ENCODE data around the gene JPH2. TPM values are rescaled to one million over a fixed set of nuclear protein-coding genes. Genes with fewer than 3 reads are reported as not detected.
A peak's percentile ranks its signal among the peaks of the same experiment; 100 is the strongest.

Gene JPH2
- total RNA-seq, 1 experiment from 2014 or later = 0.69 TPM

DNA sequence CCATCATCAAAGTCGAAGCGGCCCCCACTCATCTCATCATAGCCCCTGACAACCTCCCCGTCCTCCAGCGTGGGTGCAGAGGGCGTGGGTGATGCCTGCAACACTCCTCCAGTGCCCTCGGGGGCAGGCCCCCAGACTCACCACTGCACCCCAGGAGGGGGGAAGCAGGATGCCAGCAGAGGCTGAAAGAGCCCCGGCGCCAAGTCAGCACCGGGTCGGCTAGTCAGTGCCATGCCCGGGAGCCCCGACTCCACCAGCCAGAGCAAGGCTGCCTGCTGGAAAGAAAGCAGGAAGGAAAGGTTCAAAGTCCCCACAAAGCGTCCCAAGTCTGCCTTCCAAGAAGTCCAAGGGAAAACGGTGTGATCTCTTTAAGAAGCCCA lies 324 bp downstream of the JPH2 start:
- Histone ChIP-seq H3K27me3 (ENCODE audit: control insufficient read depth, insufficient read depth, low read length) (peaks cover 4% of the 10 kb centered on the region), H3K36me3 (replicated peaks; ENCODE audit: control insufficient read depth, insufficient read depth, low read length) (no peaks in the 10 kb centered on the region), H3K4me3 (ENCODE audit: insufficient read depth, low read depth, low read length) (peak overlapping the region; percentile 41)
- DNase-seq = peak; percentile 72

GRCh38 chr20:44186201-44186600 lies 787 bp downstream of the JPH2 start:
- Histone ChIP-seq H3K27me3 (ENCODE audit: control insufficient read depth, insufficient read depth, low read length) (peaks cover 4% of the 10 kb centered on the region), H3K4me3 (ENCODE audit: insufficient read depth, low read depth, low read length) (no peak overlapping the region), H3K36me3 (replicated peaks; ENCODE audit: control insufficient read depth, insufficient read depth, low read length) (no peaks in the 10 kb centered on the region)
- no peak for DNase-seq

GRCh38 chr20:44185574-44185973 lies 1.4 kb downstream of the JPH2 start:
- Histone ChIP-seq H3K36me3 (replicated peaks; ENCODE audit: control insufficient read depth, insufficient read depth, low read length) (no peaks in the 10 kb centered on the region), H3K27me3 (ENCODE audit: control insufficient read depth, insufficient read depth, low read length) (peaks cover 4% of the 10 kb centered on the region), H3K4me3 (ENCODE audit: insufficient read depth, low read depth, low read length) (no peak overlapping the region)
- DNase-seq = no peak

GRCh38 chr20:44183282-44183681 lies 3.7 kb downstream of the JPH2 start:
- Histone ChIP-seq H3K4me3 (ENCODE audit: insufficient read depth, low read depth, low read length) (no peak overlapping the region), H3K27me3 (ENCODE audit: control insufficient read depth, insufficient read depth, low read length) (peaks cover 4% of the 10 kb centered on the region), H3K36me3 (replicated peaks; ENCODE audit: control insufficient read depth, insufficient read depth, low read length) (no peaks in the 10 kb centered on the region)
- DNase-seq = no peak

- Histone ChIP-seq H3K36me3 (replicated peaks; ENCODE audit: control insufficient read depth, insufficient read depth, low read length) (no peaks in the 10 kb centered on the region), H3K27me3 (ENCODE audit: control insufficient read depth, insufficient read depth, low read length) (peaks cover 4% of the 10 kb centered on the region), H3K4me3 (ENCODE audit: insufficient read depth, low read depth, low read length) (no peak overlapping the region)
- no peak for DNase-seq
These were observed 4.1 kb downstream of the JPH2 start for GRCh38 chr20:44182863-44183262.

DNA sequence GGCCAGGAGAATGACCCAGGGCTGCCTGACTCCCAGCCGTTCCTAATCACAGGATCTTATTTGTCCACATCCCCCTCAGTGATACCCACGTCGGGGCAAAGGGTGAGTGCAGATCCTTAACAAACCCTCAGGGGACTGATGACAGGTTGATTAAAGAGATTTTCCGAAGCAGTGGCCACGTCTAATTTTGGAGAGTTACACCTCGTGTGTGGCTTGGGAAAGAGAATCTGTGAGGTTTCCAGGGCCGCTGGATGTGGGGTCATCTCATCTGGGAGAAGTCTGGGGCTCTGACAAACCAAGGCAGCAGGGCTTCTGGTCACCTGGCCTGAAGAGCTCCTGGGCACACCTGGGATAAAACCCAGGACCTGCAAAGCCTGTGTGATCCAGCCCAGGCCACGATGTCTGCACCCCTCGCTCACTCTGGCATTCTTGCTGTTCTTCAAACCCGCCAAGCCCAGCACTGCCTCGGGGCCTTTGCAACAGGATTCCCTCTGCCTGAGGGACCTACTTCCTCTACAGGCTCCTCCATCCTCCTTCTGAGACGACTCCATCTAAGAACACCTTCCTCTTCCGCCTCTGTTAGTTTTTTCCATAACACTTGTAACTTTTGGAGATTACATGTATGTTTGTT lies 4.7 kb downstream of the JPH2 start:
- H3K27me3 ChIP-seq (ENCODE audit: control insufficient read depth, insufficient read depth, low read length) = peaks cover 2% of the 10 kb centered on the region; the same call in 1 of the 2 replicates
- DNase-seq = no peak
- H3K4me3 ChIP-seq (ENCODE audit: insufficient read depth, low read depth, low read length) = no peak overlapping the region
- H3K36me3 ChIP-seq (replicated peaks; ENCODE audit: control insufficient read depth, insufficient read depth, low read length) = no peaks in the 10 kb centered on the region

GRCh38 chr20:44181611-44182010 lies 5.4 kb downstream of the JPH2 start:
- Histone ChIP-seq H3K36me3 (replicated peaks; ENCODE audit: control insufficient read depth, insufficient read depth, low read length) (no peaks in the 10 kb centered on the region), H3K4me3 (ENCODE audit: insufficient read depth, low read depth, low read length) (no peak overlapping the region), H3K27me3 (ENCODE audit: control insufficient read depth, insufficient read depth, low read length) (peaks cover under 1% of the 10 kb centered on the region; the same call in 1 of the 2 replicates)
- no peak for DNase-seq

GRCh38 chr20:44180814-44181213 lies 6.2 kb downstream of the JPH2 start:
- Histone ChIP-seq H3K4me3 (ENCODE audit: insufficient read depth, low read depth, low read length) (no peak overlapping the region), H3K27me3 (ENCODE audit: control insufficient read depth, insufficient read depth, low read length) (no peaks in the 10 kb centered on the region), H3K36me3 (replicated peaks; ENCODE audit: control insufficient read depth, insufficient read depth, low read length) (no peaks in the 10 kb centered on the region)
- peak; percentile 59 for DNase-seq

DNA sequence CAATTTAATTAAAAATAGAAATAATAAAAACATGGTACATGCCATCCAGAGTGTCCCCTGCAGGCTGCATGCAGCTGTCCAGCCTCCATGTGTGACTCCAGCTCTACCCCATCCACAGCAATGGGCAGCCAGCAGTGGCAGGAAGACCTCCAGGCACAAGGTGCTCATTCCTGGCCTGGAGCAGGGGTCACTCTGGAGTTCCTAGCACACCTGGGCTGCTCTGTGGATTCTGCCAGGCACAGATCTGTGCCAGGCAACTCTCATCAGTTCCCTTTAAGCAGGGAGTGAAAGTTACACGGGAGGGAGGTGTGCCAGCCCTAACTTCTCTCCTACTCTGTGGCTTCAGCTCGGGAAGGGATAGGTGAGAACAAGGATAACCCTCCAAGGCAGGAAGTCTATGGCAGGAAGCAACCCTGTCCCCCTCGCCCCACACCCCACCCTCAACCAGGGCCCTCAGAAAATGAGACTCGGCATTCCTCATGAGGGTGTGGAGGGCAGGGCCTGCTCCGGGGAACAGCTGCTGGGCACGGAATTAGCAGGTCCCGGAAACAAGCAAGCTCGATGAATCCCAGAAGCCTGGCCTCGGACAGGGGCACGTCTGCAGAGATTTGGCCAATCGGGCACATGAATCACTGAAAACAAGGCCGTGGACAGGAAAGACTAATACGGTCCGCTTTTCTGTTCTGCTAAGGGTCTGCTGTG lies 10.0 kb downstream of the JPH2 start:
- DNase-seq = no peak
- Histone ChIP-seq H3K36me3 (replicated peaks; ENCODE audit: control insufficient read depth, insufficient read depth, low read length) (no peaks in the 10 kb centered on the region), H3K27me3 (ENCODE audit: control insufficient read depth, insufficient read depth, low read length) (no peaks in the 10 kb centered on the region), H3K4me3 (ENCODE audit: insufficient read depth, low read depth, low read length) (no peak overlapping the region)

GRCh38 chr20:44174996-44175765 lies 11.8 kb downstream of the JPH2 start:
- H3K4me3 ChIP-seq (ENCODE audit: insufficient read depth, low read depth, low read length) = no peak overlapping the region
- no peaks in the 10 kb centered on the region for H3K36me3 ChIP-seq (replicated peaks; ENCODE audit: control insufficient read depth, insufficient read depth, low read length)
- H3K27me3 ChIP-seq (ENCODE audit: control insufficient read depth, insufficient read depth, low read length) = no peaks in the 10 kb centered on the region
- DNase-seq = no peak

DNA sequence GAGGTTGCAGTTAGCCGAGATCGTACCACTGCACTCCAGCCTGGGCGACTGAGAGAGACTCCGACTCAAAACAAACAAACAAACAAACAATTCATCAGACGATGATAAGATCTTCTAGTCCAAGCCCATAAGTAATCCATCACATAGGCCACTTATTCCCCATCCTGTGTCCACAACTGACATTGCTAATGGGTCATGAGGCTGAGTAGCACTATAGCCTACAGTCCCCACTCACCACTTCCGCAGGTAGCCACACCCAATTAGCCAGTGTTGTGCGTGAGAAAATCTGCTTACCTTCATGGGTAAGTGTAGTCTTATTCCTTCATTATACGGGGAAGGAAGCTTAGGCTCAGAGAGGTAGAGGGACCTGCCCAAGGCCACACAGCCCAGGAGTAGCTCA lies 13.1 kb downstream of the JPH2 start:
- no peak overlapping the region for H3K4me3 ChIP-seq (ENCODE audit: insufficient read depth, low read depth, low read length)
- H3K36me3 ChIP-seq (replicated peaks; ENCODE audit: control insufficient read depth, insufficient read depth, low read length) = no peaks in the 10 kb centered on the region
- no peaks in the 10 kb centered on the region for H3K27me3 ChIP-seq (ENCODE audit: control insufficient read depth, insufficient read depth, low read length)
- DNase-seq = no peak

DNA sequence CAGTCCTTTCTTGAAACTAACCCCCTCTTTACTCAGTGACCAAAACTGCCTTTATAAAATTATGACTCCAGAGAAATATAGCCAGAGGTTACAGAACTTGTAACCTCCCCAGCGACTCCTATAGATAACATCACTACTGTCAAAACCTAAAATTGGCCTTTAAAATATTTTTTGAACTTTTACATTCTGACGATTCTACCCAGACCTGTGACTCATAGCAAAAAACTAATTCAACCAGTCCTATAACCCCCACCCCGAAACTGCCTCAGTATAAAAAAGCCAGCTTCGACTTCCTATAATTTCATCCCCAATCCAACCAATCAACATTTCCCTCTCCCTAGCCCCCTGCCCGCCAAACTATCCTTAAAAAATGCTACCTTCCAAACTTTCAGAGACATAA lies 13.9 kb downstream of the JPH2 start:
- no peaks in the 10 kb centered on the region for H3K27me3 ChIP-seq (ENCODE audit: control insufficient read depth, insufficient read depth, low read length)
- DNase-seq = no peak
- H3K36me3 ChIP-seq (replicated peaks; ENCODE audit: control insufficient read depth, insufficient read depth, low read length) = no peaks in the 10 kb centered on the region
- no peak overlapping the region for H3K4me3 ChIP-seq (ENCODE audit: insufficient read depth, low read depth, low read length)

GRCh38 chr20:44172572-44172950 lies 14.4 kb downstream of the JPH2 start:
- Histone ChIP-seq H3K36me3 (replicated peaks; ENCODE audit: control insufficient read depth, insufficient read depth, low read length) (no peaks in the 10 kb centered on the region), H3K27me3 (ENCODE audit: control insufficient read depth, insufficient read depth, low read length) (no peaks in the 10 kb centered on the region), H3K4me3 (ENCODE audit: insufficient read depth, low read depth, low read length) (no peak overlapping the region)
- DNase-seq = no peak

- Histone ChIP-seq H3K4me3 (ENCODE audit: insufficient read depth, low read depth, low read length) (no peak overlapping the region), H3K27me3 (ENCODE audit: control insufficient read depth, insufficient read depth, low read length) (no peaks in the 10 kb centered on the region), H3K36me3 (replicated peaks; ENCODE audit: control insufficient read depth, insufficient read depth, low read length) (no peaks in the 10 kb centered on the region)
- DNase-seq = no peak
These were observed 15.0 kb downstream of the JPH2 start for GRCh38 chr20:44171775-44172571.
